ENCODE measurements around the gene RBM20.

DNA sequence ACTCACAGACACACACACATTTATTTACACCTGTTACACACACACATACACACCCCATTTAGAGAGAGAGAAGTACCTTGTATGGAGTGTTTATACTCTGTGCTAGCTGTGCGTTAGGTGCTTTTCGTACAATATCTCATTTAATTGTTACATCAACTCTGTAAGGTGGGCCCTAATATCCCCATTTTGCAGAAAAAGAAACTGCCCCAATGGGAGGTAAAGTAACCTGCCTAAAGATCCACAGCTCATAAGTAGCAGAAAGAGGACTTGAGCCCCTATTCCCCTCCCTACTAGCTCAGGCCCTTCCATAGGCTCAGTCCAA is 23.8 kb upstream of the RBM20 start:
- no peak for TF ChIP-seq EP300 (IDR thresholded peaks at IDR 0.05)
- TF ChIP-seq POLR2A (IDR thresholded peaks at IDR 0.05) = no peak
- TF ChIP-seq, protein P1, sequence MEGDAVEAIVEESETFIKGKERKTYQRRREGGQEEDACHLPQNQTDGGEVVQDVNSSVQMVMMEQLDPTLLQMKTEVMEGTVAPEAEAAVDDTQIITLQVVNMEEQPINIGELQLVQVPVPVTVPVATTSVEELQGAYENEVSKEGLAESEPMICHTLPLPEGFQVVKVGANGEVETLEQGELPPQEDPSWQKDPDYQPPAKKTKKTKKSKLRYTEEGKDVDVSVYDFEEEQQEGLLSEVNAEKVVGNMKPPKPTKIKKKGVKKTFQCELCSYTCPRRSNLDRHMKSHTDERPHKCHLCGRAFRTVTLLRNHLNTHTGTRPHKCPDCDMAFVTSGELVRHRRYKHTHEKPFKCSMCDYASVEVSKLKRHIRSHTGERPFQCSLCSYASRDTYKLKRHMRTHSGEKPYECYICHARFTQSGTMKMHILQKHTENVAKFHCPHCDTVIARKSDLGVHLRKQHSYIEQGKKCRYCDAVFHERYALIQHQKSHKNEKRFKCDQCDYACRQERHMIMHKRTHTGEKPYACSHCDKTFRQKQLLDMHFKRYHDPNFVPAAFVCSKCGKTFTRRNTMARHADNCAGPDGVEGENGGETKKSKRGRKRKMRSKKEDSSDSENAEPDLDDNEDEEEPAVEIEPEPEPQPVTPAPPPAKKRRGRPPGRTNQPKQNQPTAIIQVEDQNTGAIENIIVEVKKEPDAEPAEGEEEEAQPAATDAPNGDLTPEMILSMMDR (IDR thresholded peaks at IDR 0.05) = no peak
- TF ChIP-seq POLR2AphosphoS5 (IDR thresholded peaks at IDR 0.05) = no peak

Data from sigmoid colon (tissue), 4 donors.